Gastrocnemius medialis (tissue), 4 donors: ENCODE results near the gene CEACAM1. TPM values are rescaled to one million over a fixed set of nuclear protein-coding genes. Genes with fewer than 3 reads are reported as not detected.

ENCODE experiments used
- ATAC-seq, 2 donors: fragments of 150-250 bp; one replicate each; pipeline ENCODE4 v1.9.1; 2016
- DNase-seq, 2 donors: peaks; one replicate each; pipeline ENCODE4 v3.0.0-alpha.2; 2019
- H3K27ac ChIP-seq, 4 donors: fragments of 200-600 bp; sonication (generic); 1 replicate in 1 of 4; 2 replicates in 3 of 4; pipeline ENCODE4 v1.5.1; 2016 to 2018; ENCODE audit warnings: mild to moderate bottlenecking in 2 of 4, moderate library complexity in 1 of 4
- H3K27me3 ChIP-seq, 3 donors: fragments of 200-600 bp; sonication (generic) in 2 of 3; 1 replicate in 1 of 3; 2 replicates in 2 of 3; pipeline versions ENCODE4 v1.5.1 to v1.6.0; 2016 to 2019; ENCODE audit warnings: mild to moderate bottlenecking in 1 of 3, moderate library complexity in 1 of 3
- H3K36me3 ChIP-seq, 2 donors: fragments of 200-600 bp; sonication (generic) in 1 of 2; one replicate each; pipeline ENCODE4 v1.5.1; 2017 to 2018
- H3K4me1 ChIP-seq, 2 donors: fragments of 200-600 bp; sonication (generic) in 1 of 2; one replicate each; pipeline ENCODE4 v1.5.1; 2016 to 2017; ENCODE audit warnings: mild to moderate bottlenecking in 2 of 2
- H3K4me3 ChIP-seq, 4 donors: fragments of 200-600 bp; sonication (generic) in 3 of 4; 1 replicate in 1 of 4; 2 replicates in 3 of 4; pipeline ENCODE4 v1.5.1; 2016 to 2019; ENCODE audit warnings: mild to moderate bottlenecking in 2 of 4
- H3K9me3 ChIP-seq, 3 donors: fragments of 200-600 bp; sonication (generic) in 2 of 3; 1 replicate in 1 of 3; 2 replicates in 2 of 3; pipeline ENCODE4 v1.5.1; 2016 to 2019
- CTCF ChIP-seq, 5 experiments: fragments of 450-650 bp in 3 of 5; fragments of 200-600 bp in 2 of 5; sonication (generic) in 2 of 5; IDR thresholded peaks in 4 of 5; conservative IDR thresholded peaks in 1 of 5; 1 replicate in 4 of 5; 2 replicates in 1 of 5; pipeline ENCODE4 v1.5.1; 2016 to 2019; ENCODE audit warnings: antibody characterized with exemption in 5 of 5, mild to moderate bottlenecking in 3 of 5, moderate library complexity in 3 of 5
- POLR2A ChIP-seq, 2 donors: fragments of 450-650 bp; IDR thresholded peaks; one replicate each; pipeline ENCODE4 v1.6.1; 2017; ENCODE audit warnings: antibody characterized with exemption in 2 of 2, mild to moderate bottlenecking in 2 of 2, moderate library complexity in 2 of 2
- in situ Hi-C, 4 donors: fragments of 200-750 bp; cut with MboI; loops; one replicate each; pipeline versions ENCODE4 v1.15.0 to v1.8.0; 2017; ENCODE audit warnings: low sequenced_read_pairs in 4 of 4
- intact Hi-C: fragments of 100-400 bp; cut with DNase I; formaldehyde crosslinking; loops from one replicate; pipeline ENCODE4 v1.15.1; 2023; ENCODE audit warnings: low total_unique reads
- total RNA-seq, 4 donors: library from RNA; depleted of rRNA; stranded (reverse); fragments of >200 nt; gene quantifications; one replicate each; pipeline versions ENCODE4 v1.1.0 to v1.2.3, GENCODE V29; 2016

CEACAM1 gene
- total RNA-seq, 4 donors from 2014 or later, result 0.36 to 2.0 (median 0.53) TPM

GRCh38 chr19:42555801-42556200, 27.5 kb upstream of the CEACAM1 start:
- DNase-seq, result no peak

GRCh38 chr19:42555317-42555716, 27.0 kb upstream of the CEACAM1 start:
- TF ChIP-seq CTCF (IDR thresholded peaks at IDR 0.05 in 4 of 5, conservative IDR thresholded peaks at IDR 0.05 in 1 of 5) (no peak), POLR2A (IDR thresholded peaks at IDR 0.05) (no peak)
- in situ Hi-C loops, result no loop called here
- intact Hi-C loops, result no loop called here
- DNase-seq (no peak), ATAC-seq (no peak)
- Histone ChIP-seq H3K36me3 (no peaks in the 10 kb centered on the region), H3K4me3 (no peak overlapping the region), H3K27me3 (no peaks in the 10 kb centered on the region), H3K27ac (no peak overlapping the region), H3K4me1 (no peaks in the 10 kb centered on the region), H3K9me3 (no peaks in the 10 kb centered on the region)

More at GRCh38 chr19:42555801-42556200, 27.5 kb upstream of the CEACAM1 start:
- H3K9me3 ChIP-seq, result no peaks in the 10 kb centered on the region
- in situ Hi-C loops (no loop called here), intact Hi-C loops (no loop called here)
- H3K27ac ChIP-seq, result no peak overlapping the region
- TF ChIP-seq CTCF (IDR thresholded peaks at IDR 0.05 in 4 of 5, conservative IDR thresholded peaks at IDR 0.05 in 1 of 5), result no peak
- TF ChIP-seq POLR2A (IDR thresholded peaks at IDR 0.05), result no peak
- no peaks in the 10 kb centered on the region for H3K4me1 ChIP-seq
- H3K27me3 ChIP-seq, result no peaks in the 10 kb centered on the region
- no peaks in the 10 kb centered on the region for H3K36me3 ChIP-seq
- H3K4me3 ChIP-seq, result no peak overlapping the region
- no peak for ATAC-seq

- Histone ChIP-seq H3K27me3 (no peaks in the 10 kb centered on the region), H3K27ac (peak overlapping the region in 1 of 4 donors; percentile 39), H3K36me3 (no peaks in the 10 kb centered on the region), H3K4me1 (no peaks in the 10 kb centered on the region), H3K9me3 (no peaks in the 10 kb centered on the region), H3K4me3 (no peak overlapping the region)
- no peak for DNase-seq
- no peak for ATAC-seq
- intact Hi-C loops, result no loop called here
- in situ Hi-C loops, result no loop called here
- TF ChIP-seq CTCF (IDR thresholded peaks at IDR 0.05 in 4 of 5, conservative IDR thresholded peaks at IDR 0.05 in 1 of 5) (no peak), POLR2A (IDR thresholded peaks at IDR 0.05) (no peak)
Observed at GRCh38 chr19:42554046-42554575, 25.8 kb upstream of the CEACAM1 start.

- no peak for DNase-seq
Observed at GRCh38 chr19:42553292-42554045, 25.2 kb upstream of the CEACAM1 start.

More at GRCh38 chr19:42553292-42554045, 25.2 kb upstream of the CEACAM1 start:
- no peak overlapping the region for H3K4me3 ChIP-seq
- no peaks in the 10 kb centered on the region for H3K4me1 ChIP-seq
- intact Hi-C loops (no loop called here), in situ Hi-C loops (no loop called here)
- no peaks in the 10 kb centered on the region for H3K9me3 ChIP-seq
- ATAC-seq, result no peak
- TF ChIP-seq POLR2A (IDR thresholded peaks at IDR 0.05) (no peak), CTCF (IDR thresholded peaks at IDR 0.05 in 4 of 5, conservative IDR thresholded peaks at IDR 0.05 in 1 of 5) (no peak)
- no peaks in the 10 kb centered on the region for H3K36me3 ChIP-seq
- H3K27me3 ChIP-seq, result no peaks in the 10 kb centered on the region
- H3K27ac ChIP-seq, result peak overlapping the region in 2 of 4 donors; percentile 20 to 39
